ENCODE data around the gene XCL2.
"Not testable (repeated sequence)": the region's sequence is repeated elsewhere in the genome, so short reads cannot be mapped to it uniquely, and the experiment has no call there.

DNA sequence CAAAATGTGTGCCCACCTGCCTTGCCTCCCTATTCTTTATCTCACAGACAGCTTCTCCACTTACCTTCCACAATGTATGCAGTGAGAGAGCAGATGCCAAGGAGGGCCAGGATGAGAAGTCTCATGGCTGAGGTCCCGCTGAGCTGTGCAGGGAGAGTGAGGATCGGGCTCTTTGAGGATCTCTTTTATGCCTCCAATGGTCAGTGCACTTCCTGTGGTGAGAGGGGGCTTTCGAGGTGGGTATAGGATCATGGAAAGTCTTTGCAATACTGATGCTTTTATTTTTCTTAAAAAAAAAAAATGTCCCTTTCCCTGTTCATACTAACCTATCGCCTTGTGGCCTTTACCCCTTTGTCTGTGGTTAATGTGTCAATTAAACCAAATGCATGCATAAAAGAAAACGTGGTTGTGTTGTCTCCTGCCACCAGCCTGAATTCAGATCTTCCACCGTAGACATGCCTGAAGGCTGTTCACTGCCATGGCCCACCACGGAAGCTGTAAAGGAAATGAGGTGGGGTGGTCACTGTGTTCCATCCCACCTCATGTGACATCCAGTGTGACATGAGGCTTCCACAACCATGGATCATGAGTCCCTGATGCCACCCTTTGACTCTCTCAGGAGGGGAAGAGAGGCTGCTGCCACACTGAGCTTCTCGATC lies at the start of gene XCL2:
- not testable (repeated sequence) for TF ChIP-seq CTCF (conservative IDR thresholded peaks at IDR 0.05; ENCODE audit: low read length); EZH2phosphoT487 (IDR thresholded peaks at IDR 0.05; ENCODE audit: borderline replicate concordance, low read depth, low read length)

All from OCI-LY7 (cell line).